ENCODE data around the gene ALB. TPM values are rescaled to one million over a fixed set of nuclear protein-coding genes. Genes with fewer than 3 reads are reported as not detected.

Gene ALB
- total and polyA plus RNA-seq, 2 of the 8 experiments (the other 6 are each of a cell fraction or from before 2014, with no cell fraction given), result 0.12 TPM; not detected in 1

GRCh38 chr4:73436674-73437557 lies 32.8 kb downstream of the ALB start:
- Histone ChIP-seq H4K8ac (ENCODE audit: extremely low read depth, insufficient read depth, low read length) (no peak overlapping the region), H2AK5ac (ENCODE audit: low read depth, low read length) (no peak overlapping the region), H2BK5ac (ENCODE audit: low read depth, low read length) (no peak overlapping the region), H3K23me2 (ENCODE audit: low read depth, low read length) (no peaks in the 10 kb centered on the region), H2BK120ac (replicated peaks; ENCODE audit: low read depth, low read length) (no peak overlapping the region), H3K9ac (replicated peaks in 1 of 4; ENCODE audit: extremely low read depth in 1 of 4, low read depth in 3 of 4, low read length in 3 of 4) (no peak overlapping the region), H3K23ac (ENCODE audit: insufficient read length) (no peak overlapping the region), H3K9me3 (ENCODE audit: insufficient read depth in 2 of 2, low read depth in 1 of 2, low read length in 1 of 2) (no peaks in the 10 kb centered on the region), H3K4me1 (replicated peaks in 1 of 4; ENCODE audit: control insufficient read depth in 3 of 4, insufficient read depth in 4 of 4, low read length in 3 of 4) (no peaks in the 10 kb centered on the region), H3K79me2 (ENCODE audit: control insufficient read depth in 1 of 2, insufficient read depth in 2 of 2, low read length in 2 of 2) (no peaks in the 10 kb centered on the region), H3K27me3 (replicated peaks in 1 of 4; ENCODE audit: control insufficient read depth in 3 of 4, extremely low read depth in 1 of 4, insufficient read depth in 3 of 4, low read length in 3 of 4) (no peaks in the 10 kb centered on the region), H3K4me3 (ENCODE audit: extremely low read depth in 1 of 4, insufficient read depth in 2 of 4, low read depth in 3 of 4, low read length in 4 of 4) (no peak overlapping the region), H4K5ac (ENCODE audit: insufficient read length, low read depth, low read length) (no peak overlapping the region), H2BK12ac (ENCODE audit: low read depth, low read length) (no peak overlapping the region), H4K91ac (replicated peaks; ENCODE audit: insufficient read length, low read length) (no peak overlapping the region), H3K4ac (replicated peaks; ENCODE audit: insufficient read length, low read depth, low read length) (no peak overlapping the region), H3K14ac (ENCODE audit: insufficient read length) (no peak overlapping the region), H3K56ac (replicated peaks; ENCODE audit: insufficient read length, low read depth, low read length) (no peak overlapping the region), H2BK20ac (ENCODE audit: low read length) (no peak overlapping the region), H3K18ac (ENCODE audit: extremely low read depth, low read length) (no peak overlapping the region), H3K79me1 (ENCODE audit: low read depth, low read length) (no peaks in the 10 kb centered on the region), H3K36me3 (ENCODE audit: control insufficient read depth in 2 of 4, insufficient read depth in 4 of 4, low read length in 3 of 4) (no peaks in the 10 kb centered on the region), H3K4me2 (ENCODE audit: insufficient read depth in 1 of 2, low read depth in 2 of 2, low read length in 2 of 2) (no peak overlapping the region), H2BK15ac (ENCODE audit: low read length) (no peak overlapping the region), H2AFZ (ENCODE audit: low read length) (no peak overlapping the region), H3K27ac (ENCODE audit: low read depth, low read length) (no peak overlapping the region), H4K20me1 (replicated peaks in 1 of 2; ENCODE audit: control insufficient read depth in 1 of 2, insufficient read depth in 2 of 2, low read length in 2 of 2) (no peaks in the 10 kb centered on the region)
- WGBS, 2 experiments (ENCODE audit: extremely low coverage in 1 of 2, insufficient coverage in 1 of 2, insufficient read length in 1 of 2, insufficient replicate concordance in 2 of 2, low coverage in 1 of 2, low lambda C conversion rate in 2 of 2, missing lambda C conversion rate in 1 of 2), result 86% methylated on average over 3 of the region's 3 CpGs; no CpG with 5 or more reads in 1 of the 2 experiments
- no peak for FAIRE-seq
- ChIA-PET CTCF (ENCODE audit: partially characterized antibody) (interaction anchor here (2.7 kb wide), 1 partner anchor 9 kb away, joined by 14 read pairs; no protein-coding TSS in a partner anchor), POLR2A (ENCODE audit: partially characterized antibody) (no interaction called here)
- no peak for DNase-seq (ENCODE audit: low read depth in 1 of 2, low spot score in 2 of 2)
- TF ChIP-seq SIX5 (IDR thresholded peaks at IDR 0.05; ENCODE audit: low read depth, low read length), result no peak
- TF ChIP-seq SIRT6 (IDR thresholded peaks at IDR 0.05; ENCODE audit: low read length), result no peak
- TF ChIP-seq JUND (IDR thresholded peaks at IDR 0.05; ENCODE audit: low read length), result no peak
- no peak for TF ChIP-seq GTF2F1 (IDR thresholded peaks at IDR 0.05; ENCODE audit: borderline replicate concordance, low read depth, low read length)
- no peak for TF ChIP-seq SUZ12 (IDR thresholded peaks at IDR 0.05; ENCODE audit: low read length)
- TF ChIP-seq CTCF (IDR thresholded peaks at IDR 0.05; ENCODE audit: control extremely low read depth in 1 of 3, insufficient read depth in 1 of 3, low read depth in 1 of 3, low read length in 3 of 3), result no peak
- TF ChIP-seq RXRA (IDR thresholded peaks at IDR 0.05; ENCODE audit: insufficient read depth, low read depth, low read length), result no peak
- no peak for TF ChIP-seq MAFK (IDR thresholded peaks at IDR 0.05; ENCODE audit: low read depth, low read length)
- no peak for TF ChIP-seq POLR2AphosphoS5 (IDR thresholded peaks at IDR 0.05; ENCODE audit: low read depth, low read length)
- TF ChIP-seq SIN3A (conservative IDR thresholded peaks at IDR 0.05 in 1 of 2, IDR thresholded peaks at IDR 0.05 in 1 of 2; ENCODE audit: low read depth in 1 of 2, low read length in 2 of 2), result no peak

Data from H1 (cell line).